Loucy (cell line): ENCODE results near the gene LDLRAD4.
"Not testable (repeated sequence)": the region's sequence is repeated elsewhere in the genome, so short reads cannot be mapped to it uniquely, and the experiment has no call there.

ENCODE experiments used
- H2AFZ ChIP-seq: fragments of 200-600 bp; sonication (generic); 2 replicates; pipeline ENCODE4 v1.6.0; 2016; ENCODE audit warnings: antibody characterized with exemption, mild to moderate bottlenecking, low read length, moderate library complexity
- H3F3A ChIP-seq: fragments of 200-600 bp; 2 replicates; pipeline ENCODE4 v1.6.0; 2016; ENCODE audit warnings: antibody characterized with exemption, low read depth, mild to moderate bottlenecking
- H3K27me3 ChIP-seq: fragments of 200-600 bp; sonication (generic); 2 replicates; pipeline ENCODE4 v1.6.1; 2014; ENCODE audit warnings: low read length, mild to moderate bottlenecking; ENCODE audit not compliant: insufficient read depth, poor library complexity, severe bottlenecking
- H3K36me3 ChIP-seq: fragments of 200-600 bp; sonication (generic); 2 replicates; pipeline ENCODE4 v1.6.1; 2016; ENCODE audit warnings: low read length; ENCODE audit not compliant: insufficient read depth
- H3K4me1 ChIP-seq: fragments of 200-600 bp; sonication (generic); 2 replicates; pipeline ENCODE4 v1.5.1; 2014; ENCODE audit warnings: low read length, mild to moderate bottlenecking; ENCODE audit not compliant: insufficient read depth, poor library complexity, severe bottlenecking
- H3K4me2 ChIP-seq: fragments of 200-600 bp; sonication (generic); 2 replicates; pipeline ENCODE4 v1.6.0; 2014; ENCODE audit warnings: antibody characterized with exemption, low read length, low read depth, mild to moderate bottlenecking; ENCODE audit not compliant: poor library complexity, severe bottlenecking
- H3K4me3 ChIP-seq: fragments of 200-600 bp; sonication (generic); 2 replicates; pipeline ENCODE4 v1.5.1; 2014; ENCODE audit warnings: low read length, mild to moderate bottlenecking, mixed read lengths; ENCODE audit not compliant: poor library complexity, severe bottlenecking
- H3K79me2 ChIP-seq: fragments of 200-600 bp; sonication (generic); 2 replicates; pipeline ENCODE4 v1.6.1; 2014; ENCODE audit warnings: low read length; ENCODE audit not compliant: insufficient read depth
- H3K9ac ChIP-seq: fragments of 200-600 bp; sonication (generic); 2 replicates; pipeline ENCODE4 v1.6.0; 2014; ENCODE audit warnings: mild to moderate bottlenecking, low read depth, low read length, moderate library complexity; ENCODE audit not compliant: poor library complexity, severe bottlenecking
- H3K9me2 ChIP-seq: fragments of 200-600 bp; sonication (generic); replicated peaks from 2 replicates; pipeline ENCODE4 v1.6.1; 2016; ENCODE audit warnings: low read depth, low read length, mixed read lengths
- H3K9me3 ChIP-seq: fragments of 200-600 bp; sonication (generic); 2 replicates; pipeline ENCODE4 v1.6.1; 2014; ENCODE audit warnings: mild to moderate bottlenecking, antibody characterized with exemption, low read length, low read depth; ENCODE audit not compliant: insufficient read depth
- H4K20me1 ChIP-seq: fragments of 200-600 bp; sonication (generic); 2 replicates; pipeline ENCODE4 v1.6.0; 2014; ENCODE audit warnings: antibody characterized with exemption, low read length, mild to moderate bottlenecking; ENCODE audit not compliant: insufficient read depth, poor library complexity, severe bottlenecking
- CTCF ChIP-seq: fragments of 200-600 bp; sonication (generic); conservative IDR thresholded peaks from 2 replicates; pipeline ENCODE4 v1.5.1; 2014; ENCODE audit warnings: mild to moderate bottlenecking, antibody characterized with exemption, low read length
- EZH2phosphoT487 ChIP-seq: fragments of 200-600 bp; IDR thresholded peaks from 2 replicates; pipeline ENCODE4 v1.6.1; 2018; ENCODE audit warnings: antibody characterized with exemption, mild to moderate bottlenecking, moderate library complexity, borderline replicate concordance

LDLRAD4 gene

DNA sequence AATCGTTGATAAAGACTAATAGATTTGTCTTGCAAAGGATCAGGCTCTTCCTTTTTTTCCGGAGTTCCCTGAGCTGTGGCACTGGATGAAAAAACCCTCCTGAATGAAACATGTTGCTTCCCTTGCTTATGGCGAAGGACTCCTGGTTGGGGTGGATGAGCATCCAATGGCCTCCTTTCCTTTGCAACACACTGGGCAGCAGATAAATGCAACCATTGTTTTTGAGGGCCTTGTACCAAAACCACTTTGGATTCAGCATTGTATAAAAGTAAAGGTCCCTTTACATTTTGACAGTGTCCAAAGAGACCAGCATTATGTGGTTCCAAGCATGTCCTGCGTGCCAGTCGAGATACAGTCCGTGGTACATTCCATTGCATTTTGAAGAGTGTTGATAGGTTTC is 463.1 kb downstream of the LDLRAD4 start:
- no peaks in the 10 kb centered on the region for H3K9me2 ChIP-seq
- H3K36me3 ChIP-seq, result peaks cover 22% of the 10 kb centered on the region; the same call in 1 of the 2 replicates
- no peaks in the 10 kb centered on the region for H3F3A ChIP-seq
- no peak overlapping the region for H2AFZ ChIP-seq
- H4K20me1 ChIP-seq, result no peaks in the 10 kb centered on the region
- no peak overlapping the region for H3K9ac ChIP-seq
- no peaks in the 10 kb centered on the region for H3K27me3 ChIP-seq
- no peak for TF ChIP-seq EZH2phosphoT487
- no peak for TF ChIP-seq CTCF
- no peak overlapping the region for H3K4me3 ChIP-seq
- H3K4me1 ChIP-seq, result no peaks in the 10 kb centered on the region
- H3K9me3 ChIP-seq, result no peaks in the 10 kb centered on the region
- peaks cover 47% of the 10 kb centered on the region for H3K79me2 ChIP-seq
- no peak overlapping the region for H3K4me2 ChIP-seq

GRCh38 chr18:13684546-13684945 is 466.0 kb downstream of the LDLRAD4 start:
- H3K9me3 ChIP-seq, result no peaks in the 10 kb centered on the region
- TF ChIP-seq EZH2phosphoT487 (no peak), CTCF (no peak)
- H3K9me2 ChIP-seq, result no peaks in the 10 kb centered on the region
- H3K36me3 ChIP-seq, result peaks cover 17% of the 10 kb centered on the region; the same call in 1 of the 2 replicates
- no peaks in the 10 kb centered on the region for H3K27me3 ChIP-seq
- no peak overlapping the region for H3K9ac ChIP-seq
- no peak overlapping the region for H3K4me2 ChIP-seq
- H3K4me1 ChIP-seq, result no peaks in the 10 kb centered on the region
- no peak overlapping the region for H2AFZ ChIP-seq
- no peak overlapping the region for H3K4me3 ChIP-seq
- no peaks in the 10 kb centered on the region for H3F3A ChIP-seq
- no peaks in the 10 kb centered on the region for H4K20me1 ChIP-seq
- H3K79me2 ChIP-seq, result peaks cover 75% of the 10 kb centered on the region

- H3K4me1 ChIP-seq, result no peaks in the 10 kb centered on the region
- no peaks in the 10 kb centered on the region for H3K27me3 ChIP-seq
- H3K4me2 ChIP-seq, result no peak overlapping the region
- H3K9ac ChIP-seq, result no peak overlapping the region
- H3K9me2 ChIP-seq, result no peaks in the 10 kb centered on the region
- peaks cover 61% of the 10 kb centered on the region for H3K79me2 ChIP-seq
- no peak overlapping the region for H3K4me3 ChIP-seq
- H2AFZ ChIP-seq, result no peak overlapping the region
- H3F3A ChIP-seq, result no peaks in the 10 kb centered on the region
- H4K20me1 ChIP-seq, result no peaks in the 10 kb centered on the region
- no peaks in the 10 kb centered on the region for H3K9me3 ChIP-seq
- no peaks in the 10 kb centered on the region for H3K36me3 ChIP-seq
- TF ChIP-seq CTCF (no peak), EZH2phosphoT487 (no peak)
Observed at GRCh38 chr18:13688191-13689136, 469.9 kb downstream of the LDLRAD4 start.

DNA sequence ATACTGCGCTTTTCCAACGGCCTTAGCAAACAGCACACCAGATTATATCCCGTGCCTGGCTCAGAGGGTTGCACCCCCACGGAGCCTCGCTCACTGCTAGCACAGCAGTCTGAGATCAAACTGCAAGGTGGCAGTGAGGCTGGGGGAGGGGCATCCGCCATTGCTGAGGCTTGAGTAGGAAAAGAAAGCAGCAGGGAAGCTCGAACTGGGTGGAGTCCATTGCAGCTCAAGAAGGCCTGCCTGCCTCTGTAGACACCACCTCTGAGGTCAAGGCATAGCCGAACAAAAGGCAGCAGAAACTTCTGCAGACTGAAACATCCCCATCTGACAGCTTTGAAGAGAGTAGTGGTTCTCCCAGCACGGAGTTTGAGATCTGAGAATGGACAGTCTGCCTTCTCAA is 471.5 kb downstream of the LDLRAD4 start:
- H3F3A ChIP-seq, H3K27me3 ChIP-seq, H3K4me1 ChIP-seq, H3K36me3 ChIP-seq, H3K4me3 ChIP-seq, H2AFZ ChIP-seq, H4K20me1 ChIP-seq, H3K9me2 ChIP-seq, H3K9ac ChIP-seq, H3K9me3 ChIP-seq, H3K4me2 ChIP-seq: not testable (repeated sequence)
- H3K79me2 ChIP-seq, result peaks cover 48% of the 10 kb centered on the region; the same call in 1 of the 2 replicates

- H3K27me3 ChIP-seq, H3F3A ChIP-seq, H3K9ac ChIP-seq, H4K20me1 ChIP-seq, H2AFZ ChIP-seq, H3K9me2 ChIP-seq, H3K4me1 ChIP-seq, H3K36me3 ChIP-seq, H3K4me2 ChIP-seq, H3K4me3 ChIP-seq, H3K9me3 ChIP-seq: not testable (repeated sequence)
- peaks cover 41% of the 10 kb centered on the region for H3K79me2 ChIP-seq
Observed at GRCh38 chr18:13695337-13695736, 476.8 kb downstream of the LDLRAD4 start.
